ENCODE data around the gene CAB39.
A peak's percentile ranks its signal among the peaks of the same experiment; 100 is the strongest.

CAB39 gene

DNA sequence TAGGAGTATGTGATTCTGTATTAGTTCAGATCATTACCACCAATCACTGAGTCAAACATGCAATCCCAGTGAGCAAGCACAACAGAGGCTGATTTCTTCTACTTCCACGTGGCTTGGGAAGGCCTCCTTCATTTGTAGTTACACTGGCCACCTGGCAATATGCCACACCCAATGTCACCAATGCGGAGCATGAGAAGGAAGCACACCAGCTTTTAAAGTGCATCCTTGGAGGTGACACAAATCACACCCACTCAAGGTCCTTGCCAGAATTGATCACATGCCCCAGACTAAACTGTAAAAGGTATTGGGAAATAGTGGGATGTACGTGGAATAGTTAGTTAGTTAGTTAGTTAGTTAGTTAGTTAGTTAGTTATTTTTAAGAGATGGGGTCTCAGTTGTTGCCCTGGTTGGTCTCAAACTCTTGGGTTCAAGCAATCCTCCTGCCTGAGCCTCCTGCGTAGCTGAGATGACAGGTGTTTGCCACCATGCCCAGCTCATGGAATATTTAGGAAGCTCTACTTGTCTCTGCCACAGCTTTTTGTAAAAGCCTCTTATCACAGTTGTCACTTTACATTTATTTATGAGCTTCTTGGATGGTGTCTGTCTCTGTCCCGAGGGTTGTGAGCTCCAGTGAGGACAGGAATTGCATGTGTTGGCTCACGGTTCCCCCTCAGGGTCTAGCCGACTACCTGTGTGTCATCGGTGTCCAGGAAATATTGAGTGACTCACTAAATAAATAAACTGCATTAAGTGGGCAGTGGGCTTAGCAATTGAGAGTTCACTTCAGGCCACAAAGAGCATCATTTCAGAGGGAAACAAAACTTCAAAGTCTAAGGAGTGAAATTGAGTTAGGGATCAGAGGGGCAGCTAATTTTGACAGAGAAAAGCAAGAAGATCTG, 28.1 kb upstream of the CAB39 start:
- Histone ChIP-seq H3K4me1 (ENCODE audit: control insufficient read depth, insufficient read depth, low read length, poor library complexity, severe bottlenecking) (peaks cover 22% of the 10 kb centered on the region), H3K9me3 (ENCODE audit: control insufficient read depth, low read length) (no peaks in the 10 kb centered on the region), H3K4me3 (ENCODE audit: extremely low read depth, insufficient read depth, low read length, poor library complexity, severe bottlenecking) (no peak overlapping the region), H3K27ac (ENCODE audit: low read depth, low read length, severe bottlenecking) (peak overlapping the region; percentile 79), H3K36me3 (ENCODE audit: control insufficient read depth, insufficient read depth, low read length) (no peaks in the 10 kb centered on the region)
- 79 to 93% methylated on average over 4 to 5 of the region's 8 CpGs for WGBS, 2 experiments (ENCODE audit: insufficient coverage in 2 of 2)

DNA sequence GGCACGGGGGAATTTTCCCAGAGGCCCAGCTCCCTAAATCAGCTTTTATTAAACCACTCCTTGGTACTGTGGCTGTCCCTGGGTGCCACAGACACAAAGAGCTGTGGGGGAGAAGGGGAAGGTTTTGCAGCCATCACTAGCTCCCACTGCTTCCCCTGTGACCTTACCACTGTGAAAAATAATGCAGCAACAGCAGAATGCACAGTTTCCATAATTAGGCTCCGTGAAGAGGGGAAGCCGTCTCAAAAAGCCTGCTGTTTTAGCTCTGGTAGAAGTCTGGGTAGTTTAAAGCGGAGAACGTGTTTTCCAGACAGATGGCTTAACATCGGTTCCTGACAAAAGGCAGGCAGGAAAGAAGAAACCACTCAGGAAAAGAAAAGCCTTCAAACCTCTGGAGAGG, 27.5 kb upstream of the CAB39 start:
- Histone ChIP-seq H3K27ac (ENCODE audit: low read depth, low read length, severe bottlenecking) (peak overlapping the region; percentile 79), H3K36me3 (ENCODE audit: control insufficient read depth, insufficient read depth, low read length) (no peaks in the 10 kb centered on the region), H3K9me3 (ENCODE audit: control insufficient read depth, low read length) (no peaks in the 10 kb centered on the region), H3K4me1 (ENCODE audit: control insufficient read depth, insufficient read depth, low read length, poor library complexity, severe bottlenecking) (peaks cover 22% of the 10 kb centered on the region), H3K4me3 (ENCODE audit: extremely low read depth, insufficient read depth, low read length, poor library complexity, severe bottlenecking) (no peak overlapping the region)
- 68 to 77% methylated on average over 5 of the region's 6 CpGs for WGBS, 2 experiments (ENCODE audit: insufficient coverage in 2 of 2)

DNA sequence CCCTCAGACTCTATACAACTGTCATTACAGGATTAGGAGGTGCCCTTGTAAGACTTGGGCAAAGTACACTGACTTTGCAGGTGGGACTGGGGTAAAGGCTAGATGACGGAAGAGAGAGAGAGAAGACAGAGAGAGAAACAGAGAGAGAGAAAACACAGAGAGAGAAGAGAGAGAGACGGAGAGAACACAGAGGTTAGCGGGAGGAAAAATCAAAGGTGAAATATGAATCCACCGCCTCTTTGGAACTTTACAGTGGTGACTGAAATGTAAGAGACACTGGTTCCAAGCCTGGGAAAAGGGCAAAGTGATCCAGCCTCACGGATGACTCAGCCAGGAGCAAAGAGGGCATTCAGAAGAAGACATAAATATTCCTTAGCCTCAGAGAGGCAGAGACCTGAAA, 25.1 kb upstream of the CAB39 start:
- Histone ChIP-seq H3K27ac (ENCODE audit: low read depth, low read length, severe bottlenecking) (peak overlapping the region; percentile 5), H3K36me3 (ENCODE audit: control insufficient read depth, insufficient read depth, low read length) (no peaks in the 10 kb centered on the region), H3K4me1 (ENCODE audit: control insufficient read depth, insufficient read depth, low read length, poor library complexity, severe bottlenecking) (peaks cover 33% of the 10 kb centered on the region), H3K9me3 (ENCODE audit: control insufficient read depth, low read length) (no peaks in the 10 kb centered on the region), H3K4me3 (ENCODE audit: extremely low read depth, insufficient read depth, low read length, poor library complexity, severe bottlenecking) (no peak overlapping the region)
- 76 to 79% methylated on average over 4 to 5 of the region's 5 CpGs for WGBS, 2 experiments (ENCODE audit: insufficient coverage in 2 of 2)

DNA sequence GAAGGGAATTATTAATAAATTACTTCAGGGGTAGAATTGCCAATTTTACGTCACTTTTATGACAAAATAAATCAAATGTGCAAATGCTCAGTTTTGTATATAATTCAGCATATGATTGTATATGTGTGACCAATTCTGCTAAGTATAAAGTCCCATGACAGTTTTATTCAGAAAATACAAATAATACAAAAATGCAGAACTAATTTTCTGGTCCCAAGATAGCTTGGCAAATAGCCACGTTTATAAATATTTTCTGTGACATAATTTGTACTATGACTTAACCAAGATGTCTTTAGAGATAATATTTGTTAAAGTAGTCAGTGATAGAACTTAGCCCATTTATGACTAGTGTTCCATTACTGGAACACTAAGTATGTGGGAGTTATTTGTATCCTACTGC, 24.2 kb upstream of the CAB39 start:
- H3K4me3 ChIP-seq (ENCODE audit: extremely low read depth, insufficient read depth, low read length, poor library complexity, severe bottlenecking), result no peak overlapping the region
- peaks cover 33% of the 10 kb centered on the region for H3K4me1 ChIP-seq (ENCODE audit: control insufficient read depth, insufficient read depth, low read length, poor library complexity, severe bottlenecking)
- H3K36me3 ChIP-seq (ENCODE audit: control insufficient read depth, insufficient read depth, low read length), result no peaks in the 10 kb centered on the region
- no peak overlapping the region for H3K27ac ChIP-seq (ENCODE audit: low read depth, low read length, severe bottlenecking)
- no CpG with 5 or more reads among the region's 2 CpGs for WGBS, 2 experiments (ENCODE audit: insufficient coverage in 2 of 2)
- H3K9me3 ChIP-seq (ENCODE audit: control insufficient read depth, low read length), result no peaks in the 10 kb centered on the region

DNA sequence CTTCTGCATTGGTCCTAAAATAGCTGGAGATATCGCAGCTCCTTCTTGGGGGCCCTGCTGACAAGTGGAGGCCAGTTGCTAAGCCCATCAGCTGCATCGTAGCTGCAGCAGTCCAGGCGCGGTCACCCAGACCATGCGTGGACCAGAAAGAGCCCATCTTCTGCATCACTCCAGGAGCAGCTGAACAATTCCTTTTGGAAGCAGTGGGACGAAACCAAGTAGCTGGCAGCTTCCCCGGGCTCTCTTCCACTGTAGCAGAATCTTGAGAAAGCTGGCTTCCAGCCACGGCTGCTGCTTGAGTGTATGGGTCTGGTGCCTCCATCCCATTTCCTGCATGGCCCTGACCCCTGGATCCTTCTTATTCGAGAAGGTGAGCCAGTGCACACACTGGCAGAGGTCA, 22.2 kb upstream of the CAB39 start:
- Histone ChIP-seq H3K9me3 (ENCODE audit: control insufficient read depth, low read length) (no peaks in the 10 kb centered on the region), H3K4me3 (ENCODE audit: extremely low read depth, insufficient read depth, low read length, poor library complexity, severe bottlenecking) (no peak overlapping the region), H3K4me1 (ENCODE audit: control insufficient read depth, insufficient read depth, low read length, poor library complexity, severe bottlenecking) (peaks cover 28% of the 10 kb centered on the region), H3K27ac (ENCODE audit: low read depth, low read length, severe bottlenecking) (no peak overlapping the region), H3K36me3 (ENCODE audit: control insufficient read depth, insufficient read depth, low read length) (no peaks in the 10 kb centered on the region)
- 94 to 97% methylated on average over 9 of the region's 9 CpGs for WGBS, 2 experiments (ENCODE audit: insufficient coverage in 2 of 2)

DNA sequence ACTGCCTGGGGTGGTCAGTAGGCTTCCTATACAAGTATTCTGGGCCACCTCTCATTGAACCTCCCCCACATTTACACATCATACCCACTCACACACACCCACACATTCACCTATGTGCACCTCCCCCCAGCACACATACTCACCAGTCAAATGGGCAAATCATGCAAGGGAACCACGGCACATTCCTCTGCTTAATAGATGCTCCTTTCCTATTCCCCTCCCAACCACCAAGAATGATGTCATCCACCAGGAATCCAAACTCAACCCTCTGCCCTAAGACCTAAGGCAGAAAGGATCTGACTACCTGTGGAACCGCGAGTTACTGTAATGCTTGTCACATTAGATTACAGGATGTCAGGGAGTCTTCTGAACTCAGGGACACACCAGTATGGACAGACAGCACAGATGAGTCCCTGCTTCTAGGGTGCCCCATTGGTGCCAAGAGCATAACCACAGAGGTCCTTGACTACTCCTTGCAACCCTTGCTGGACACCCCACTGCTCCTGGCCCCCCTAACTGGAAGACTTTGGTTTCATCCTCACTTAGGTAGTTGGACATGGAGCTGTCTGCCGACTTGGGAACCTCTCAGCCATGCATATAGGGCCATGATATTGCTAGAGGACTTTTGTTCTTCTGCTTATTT, 21.5 kb upstream of the CAB39 start:
- no peak overlapping the region for H3K27ac ChIP-seq (ENCODE audit: low read depth, low read length, severe bottlenecking)
- WGBS, 2 experiments (ENCODE audit: insufficient coverage in 2 of 2), result 41% methylated on average over 3 of the region's 4 CpGs
- no peak overlapping the region for H3K4me3 ChIP-seq (ENCODE audit: extremely low read depth, insufficient read depth, low read length, poor library complexity, severe bottlenecking)
- H3K4me1 ChIP-seq (ENCODE audit: control insufficient read depth, insufficient read depth, low read length, poor library complexity, severe bottlenecking), result peaks cover 28% of the 10 kb centered on the region
- no peaks in the 10 kb centered on the region for H3K36me3 ChIP-seq (ENCODE audit: control insufficient read depth, insufficient read depth, low read length)
- no peaks in the 10 kb centered on the region for H3K9me3 ChIP-seq (ENCODE audit: control insufficient read depth, low read length)

DNA sequence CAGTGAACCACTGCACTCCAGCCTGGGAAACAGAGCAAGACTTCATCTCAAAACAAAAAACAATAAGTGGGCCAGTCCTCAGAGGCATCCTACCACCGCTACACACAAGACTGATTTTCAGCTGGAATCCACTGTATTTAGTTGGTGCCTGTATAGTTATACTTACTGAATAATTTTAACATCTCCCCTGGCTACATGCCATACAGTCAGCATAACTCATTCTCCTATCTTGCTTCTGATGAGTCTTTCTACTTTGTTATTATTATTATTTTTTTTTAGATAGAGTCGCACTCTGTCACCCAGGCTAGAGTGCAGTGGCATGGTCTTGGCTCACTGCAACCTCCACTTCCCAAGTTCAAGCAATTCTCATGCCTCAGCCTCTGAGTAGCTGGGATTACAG, 19.9 kb upstream of the CAB39 start:
- 83% methylated on average over 1 of the region's 2 CpGs; no CpG with 5 or more reads in 1 of the 2 experiments for WGBS, 2 experiments (ENCODE audit: insufficient coverage in 2 of 2)
- Histone ChIP-seq H3K9me3 (ENCODE audit: control insufficient read depth, low read length) (no peaks in the 10 kb centered on the region), H3K36me3 (ENCODE audit: control insufficient read depth, insufficient read depth, low read length) (no peaks in the 10 kb centered on the region), H3K4me3 (ENCODE audit: extremely low read depth, insufficient read depth, low read length, poor library complexity, severe bottlenecking) (no peak overlapping the region), H3K27ac (ENCODE audit: low read depth, low read length, severe bottlenecking) (no peak overlapping the region), H3K4me1 (ENCODE audit: control insufficient read depth, insufficient read depth, low read length, poor library complexity, severe bottlenecking) (peaks cover 18% of the 10 kb centered on the region)

DNA sequence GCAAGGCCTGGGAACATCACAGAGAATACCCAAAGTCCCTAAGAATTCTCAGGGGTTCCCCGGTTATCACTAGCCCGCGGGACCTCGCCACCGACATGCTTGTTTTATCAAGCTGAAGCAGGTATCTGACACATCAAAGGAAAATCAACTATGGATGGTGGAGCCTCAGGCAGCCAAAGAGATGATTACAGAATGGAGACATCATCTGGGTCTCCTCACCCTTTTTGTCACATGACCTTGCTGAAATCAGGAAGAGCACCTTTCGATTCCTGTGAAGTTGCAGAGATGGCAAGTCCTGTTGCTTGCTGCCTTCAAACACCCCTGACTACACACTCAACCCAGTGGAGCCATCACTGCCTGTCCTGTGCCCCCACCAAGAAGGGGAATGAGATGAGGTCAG, 19.2 kb upstream of the CAB39 start:
- 94 to 100% methylated on average over 5 to 6 of the region's 6 CpGs for WGBS, 2 experiments (ENCODE audit: insufficient coverage in 2 of 2)
- peaks cover 11% of the 10 kb centered on the region for H3K4me1 ChIP-seq (ENCODE audit: control insufficient read depth, insufficient read depth, low read length, poor library complexity, severe bottlenecking)
- H3K9me3 ChIP-seq (ENCODE audit: control insufficient read depth, low read length), result no peaks in the 10 kb centered on the region
- H3K36me3 ChIP-seq (ENCODE audit: control insufficient read depth, insufficient read depth, low read length), result no peaks in the 10 kb centered on the region
- H3K4me3 ChIP-seq (ENCODE audit: extremely low read depth, insufficient read depth, low read length, poor library complexity, severe bottlenecking), result no peak overlapping the region
- H3K27ac ChIP-seq (ENCODE audit: low read depth, low read length, severe bottlenecking), result no peak overlapping the region

DNA sequence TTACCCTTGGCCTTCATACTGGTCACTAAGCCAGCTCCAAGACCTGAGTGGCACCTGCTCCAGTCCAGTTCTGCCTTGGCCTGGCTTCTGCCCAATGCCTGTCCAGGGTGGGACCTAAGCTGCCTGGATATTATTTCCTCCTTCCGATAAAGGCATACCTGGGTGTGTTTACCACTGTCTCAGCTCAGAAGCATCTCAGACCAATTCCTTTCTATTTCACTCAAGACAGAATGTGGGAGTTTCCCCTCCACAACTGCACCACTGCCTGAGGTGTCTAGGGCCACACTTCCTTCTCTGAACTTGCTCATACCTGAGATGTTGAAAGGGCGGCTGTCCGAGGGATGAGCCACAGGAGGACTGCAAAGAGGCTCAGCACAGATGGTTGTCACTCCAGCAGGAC, 18.4 kb upstream of the CAB39 start:
- Histone ChIP-seq H3K4me1 (ENCODE audit: control insufficient read depth, insufficient read depth, low read length, poor library complexity, severe bottlenecking) (peaks cover 11% of the 10 kb centered on the region), H3K4me3 (ENCODE audit: extremely low read depth, insufficient read depth, low read length, poor library complexity, severe bottlenecking) (no peak overlapping the region), H3K27ac (ENCODE audit: low read depth, low read length, severe bottlenecking) (no peak overlapping the region), H3K36me3 (ENCODE audit: control insufficient read depth, insufficient read depth, low read length) (no peaks in the 10 kb centered on the region), H3K9me3 (ENCODE audit: control insufficient read depth, low read length) (no peaks in the 10 kb centered on the region)
- 95 to 97% methylated on average over 3 of the region's 3 CpGs for WGBS, 2 experiments (ENCODE audit: insufficient coverage in 2 of 2)

DNA sequence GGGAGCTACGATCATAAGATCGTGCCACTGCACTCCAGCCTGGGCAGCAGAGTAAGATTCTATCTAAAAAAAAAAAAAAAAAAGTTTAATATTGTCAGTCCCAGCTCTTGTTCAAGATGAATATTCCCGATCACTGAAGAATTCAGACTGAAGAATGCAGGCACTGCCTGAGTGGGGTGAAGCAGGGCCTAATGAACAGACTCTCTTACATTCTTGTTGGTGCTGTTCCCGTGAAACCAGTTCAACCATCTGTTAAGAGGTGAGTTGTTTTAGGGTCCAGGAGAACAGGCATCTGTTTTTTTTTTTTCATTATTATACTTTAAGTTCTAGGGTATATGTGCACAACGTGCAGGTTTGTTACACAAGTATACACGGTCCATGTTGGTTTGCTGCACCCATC, 17.1 kb upstream of the CAB39 start:
- H3K4me3 ChIP-seq (ENCODE audit: extremely low read depth, insufficient read depth, low read length, poor library complexity, severe bottlenecking), result no peak overlapping the region
- H3K4me1 ChIP-seq (ENCODE audit: control insufficient read depth, insufficient read depth, low read length, poor library complexity, severe bottlenecking), result peaks cover 9% of the 10 kb centered on the region
- 98 to 100% methylated on average over 2 to 4 of the region's 6 CpGs for WGBS, 2 experiments (ENCODE audit: insufficient coverage in 2 of 2)
- no peak overlapping the region for H3K27ac ChIP-seq (ENCODE audit: low read depth, low read length, severe bottlenecking)
- no peaks in the 10 kb centered on the region for H3K36me3 ChIP-seq (ENCODE audit: control insufficient read depth, insufficient read depth, low read length)
- H3K9me3 ChIP-seq (ENCODE audit: control insufficient read depth, low read length), result no peaks in the 10 kb centered on the region

DNA sequence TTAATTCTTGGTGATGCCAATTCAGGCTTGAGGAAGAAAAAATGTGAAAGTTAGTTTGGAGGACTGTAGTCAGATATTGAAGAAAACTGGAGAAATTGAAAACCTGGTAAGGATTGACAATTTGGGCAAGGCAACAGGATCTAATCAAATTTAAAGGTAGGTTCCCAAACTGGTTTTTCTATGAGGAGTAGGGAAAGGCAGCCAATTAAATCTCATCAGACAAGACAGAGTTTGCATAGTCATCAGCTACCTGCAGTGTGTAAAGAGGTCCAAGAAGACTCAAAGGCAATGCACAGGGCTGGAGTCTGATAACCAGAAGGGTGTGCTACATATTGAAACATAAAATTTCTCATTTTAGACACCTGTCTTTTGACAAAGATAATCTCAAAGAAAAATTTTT, 16.0 kb upstream of the CAB39 start:
- no peaks in the 10 kb centered on the region for H3K9me3 ChIP-seq (ENCODE audit: control insufficient read depth, low read length)
- no peaks in the 10 kb centered on the region for H3K36me3 ChIP-seq (ENCODE audit: control insufficient read depth, insufficient read depth, low read length)
- H3K4me3 ChIP-seq (ENCODE audit: extremely low read depth, insufficient read depth, low read length, poor library complexity, severe bottlenecking), result no peak overlapping the region
- H3K4me1 ChIP-seq (ENCODE audit: control insufficient read depth, insufficient read depth, low read length, poor library complexity, severe bottlenecking), result no peaks in the 10 kb centered on the region
- H3K27ac ChIP-seq (ENCODE audit: low read depth, low read length, severe bottlenecking), result no peak overlapping the region
